ENCODE measurements around the gene SKI.

SKI gene

DNA sequence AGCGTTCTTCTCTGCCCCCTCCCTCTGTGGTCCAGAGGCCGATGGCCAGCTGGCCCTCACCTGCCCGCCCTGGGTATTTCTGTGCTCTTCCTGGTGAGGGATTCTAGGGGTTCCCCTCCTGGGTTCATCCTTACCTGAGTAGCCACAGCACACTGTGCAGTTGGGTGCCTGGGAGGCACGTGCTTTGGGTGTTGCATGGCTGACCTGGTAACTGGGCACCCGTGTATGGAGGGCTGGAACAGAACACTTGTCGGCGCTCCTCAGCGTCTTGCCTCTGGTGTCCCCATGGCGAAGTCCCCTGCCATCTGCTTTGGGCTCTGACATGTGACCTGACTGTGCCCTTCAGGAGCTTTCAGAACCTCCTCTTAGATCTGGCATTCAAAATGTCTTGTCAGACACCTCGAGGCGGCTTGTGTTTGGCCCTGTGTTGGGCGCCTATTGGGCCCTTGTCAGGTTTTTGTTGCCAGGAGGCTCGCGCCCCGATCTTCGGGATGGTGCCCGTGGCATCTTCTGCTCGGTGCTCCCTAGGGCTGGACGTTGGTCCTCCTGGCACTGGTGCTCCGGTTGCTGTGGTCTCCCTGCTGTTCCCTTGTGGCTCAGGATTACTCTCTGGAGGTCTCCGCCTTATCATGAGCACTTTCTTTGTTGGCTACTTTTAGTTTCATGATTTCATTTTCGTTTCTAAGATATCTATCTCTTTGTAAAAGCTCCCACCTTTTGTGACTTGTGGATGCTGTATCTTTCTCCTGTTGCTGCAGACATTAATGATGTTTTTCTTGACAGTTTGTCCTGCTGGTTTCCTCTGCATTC lies 28.5 kb downstream of the SKI start:
- Histone ChIP-seq H3K4me3 (ENCODE audit: low read length) (no peak overlapping the region), H3K4me1 (ENCODE audit: control insufficient read depth, low read length) (peaks cover 19% of the 10 kb centered on the region), H3K27me3 (ENCODE audit: control insufficient read depth, low read length) (no peaks in the 10 kb centered on the region), H3K27ac (ENCODE audit: low read depth, low read length) (peak overlapping the region; percentile 75), H3K9me3 (ENCODE audit: control insufficient read depth, insufficient read depth, low read length) (peaks cover 47% of the 10 kb centered on the region), H3K79me2 (ENCODE audit: control insufficient read depth, low read length) (no peaks in the 10 kb centered on the region), H3K9me2 (replicated peaks; ENCODE audit: control insufficient read depth, low read length) (no peaks in the 10 kb centered on the region), H3F3A (ENCODE audit: control insufficient read depth, insufficient read depth) (peaks cover 24% of the 10 kb centered on the region), H4K20me1 (ENCODE audit: control insufficient read depth, insufficient read depth, low read depth, low read length) (no peaks in the 10 kb centered on the region), H3K36me3 (ENCODE audit: control insufficient read depth, low read length) (peaks cover 4% of the 10 kb centered on the region; the same call in 1 of the 2 replicates), H3K4me2 (ENCODE audit: low read length) (no peak overlapping the region)
- TF ChIP-seq, protein P1, sequence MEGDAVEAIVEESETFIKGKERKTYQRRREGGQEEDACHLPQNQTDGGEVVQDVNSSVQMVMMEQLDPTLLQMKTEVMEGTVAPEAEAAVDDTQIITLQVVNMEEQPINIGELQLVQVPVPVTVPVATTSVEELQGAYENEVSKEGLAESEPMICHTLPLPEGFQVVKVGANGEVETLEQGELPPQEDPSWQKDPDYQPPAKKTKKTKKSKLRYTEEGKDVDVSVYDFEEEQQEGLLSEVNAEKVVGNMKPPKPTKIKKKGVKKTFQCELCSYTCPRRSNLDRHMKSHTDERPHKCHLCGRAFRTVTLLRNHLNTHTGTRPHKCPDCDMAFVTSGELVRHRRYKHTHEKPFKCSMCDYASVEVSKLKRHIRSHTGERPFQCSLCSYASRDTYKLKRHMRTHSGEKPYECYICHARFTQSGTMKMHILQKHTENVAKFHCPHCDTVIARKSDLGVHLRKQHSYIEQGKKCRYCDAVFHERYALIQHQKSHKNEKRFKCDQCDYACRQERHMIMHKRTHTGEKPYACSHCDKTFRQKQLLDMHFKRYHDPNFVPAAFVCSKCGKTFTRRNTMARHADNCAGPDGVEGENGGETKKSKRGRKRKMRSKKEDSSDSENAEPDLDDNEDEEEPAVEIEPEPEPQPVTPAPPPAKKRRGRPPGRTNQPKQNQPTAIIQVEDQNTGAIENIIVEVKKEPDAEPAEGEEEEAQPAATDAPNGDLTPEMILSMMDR (IDR thresholded peaks at IDR 0.05; ENCODE audit: low read depth, low read length, poor library complexity, severe bottlenecking) = no peak
- TF ChIP-seq EZH2phosphoT487 (IDR thresholded peaks at IDR 0.05; ENCODE audit: borderline replicate concordance, low read length) = no peak

DNA sequence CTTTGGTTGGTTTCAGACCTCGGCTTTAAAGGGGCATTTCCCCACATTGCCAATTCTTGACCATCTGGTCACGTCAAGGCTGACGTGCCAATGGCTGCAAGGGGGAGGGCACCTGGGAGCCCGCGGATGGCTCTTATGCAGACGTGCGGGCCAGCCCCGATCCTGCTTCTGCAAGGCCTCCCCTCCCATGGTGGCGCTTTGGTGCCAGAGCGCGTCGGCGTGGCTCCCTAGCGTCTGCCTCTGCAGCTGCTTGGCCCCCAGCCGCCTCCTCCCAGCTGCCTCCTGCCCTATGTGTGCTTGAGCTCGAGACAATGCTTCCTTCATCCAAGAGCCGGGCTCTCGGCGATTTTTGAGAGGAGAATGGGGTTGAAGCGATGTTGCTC lies 29.1 kb downstream of the SKI start:
- H4K20me1 ChIP-seq (ENCODE audit: control insufficient read depth, insufficient read depth, low read depth, low read length) = no peaks in the 10 kb centered on the region
- no peak overlapping the region for H3K4me3 ChIP-seq (ENCODE audit: low read length)
- TF ChIP-seq, protein P1 (IDR thresholded peaks at IDR 0.05; ENCODE audit: low read depth, low read length, poor library complexity, severe bottlenecking) = no peak
- no peak for TF ChIP-seq EZH2phosphoT487 (IDR thresholded peaks at IDR 0.05; ENCODE audit: borderline replicate concordance, low read length)
- no peak overlapping the region for H3K4me2 ChIP-seq (ENCODE audit: low read length)
- H3K27ac ChIP-seq (ENCODE audit: low read depth, low read length) = no peak overlapping the region
- no peaks in the 10 kb centered on the region for H3K27me3 ChIP-seq (ENCODE audit: control insufficient read depth, low read length)
- no peaks in the 10 kb centered on the region for H3K79me2 ChIP-seq (ENCODE audit: control insufficient read depth, low read length)
- peaks cover 24% of the 10 kb centered on the region for H3F3A ChIP-seq (ENCODE audit: control insufficient read depth, insufficient read depth)
- peaks cover 4% of the 10 kb centered on the region; the same call in 1 of the 2 replicates for H3K36me3 ChIP-seq (ENCODE audit: control insufficient read depth, low read length)
- peaks cover 19% of the 10 kb centered on the region for H3K4me1 ChIP-seq (ENCODE audit: control insufficient read depth, low read length)
- H3K9me2 ChIP-seq (replicated peaks; ENCODE audit: control insufficient read depth, low read length) = no peaks in the 10 kb centered on the region
- H3K9me3 ChIP-seq (ENCODE audit: control insufficient read depth, insufficient read depth, low read length) = peaks cover 42% of the 10 kb centered on the region

DNA sequence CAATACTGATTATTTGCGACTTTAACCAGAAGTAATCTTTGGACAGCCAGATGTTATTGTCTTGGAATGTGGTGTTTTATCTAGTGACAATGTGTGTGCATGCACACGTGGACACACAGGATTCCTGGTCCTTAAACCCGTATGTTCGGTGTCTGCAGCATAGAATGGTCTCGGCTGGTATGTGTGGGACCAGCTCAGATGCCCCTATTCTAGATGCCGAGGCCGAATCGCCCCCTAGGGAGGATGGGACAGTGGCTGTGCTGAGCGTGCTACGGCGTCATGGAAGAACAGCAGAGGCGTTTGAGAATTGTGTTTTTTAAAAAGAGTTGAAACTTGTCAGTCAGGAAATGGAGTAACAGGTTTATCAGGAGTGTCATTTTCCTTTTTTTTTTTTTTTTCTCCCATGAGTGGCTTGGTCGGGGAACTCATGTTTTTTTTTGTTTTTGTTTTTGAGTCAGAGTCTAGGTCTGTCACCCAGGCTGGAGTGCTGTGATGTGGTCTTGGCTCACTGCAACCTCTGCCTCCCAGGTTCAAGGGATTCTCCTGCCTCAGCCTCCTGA lies 30.1 kb downstream of the SKI start:
- no peaks in the 10 kb centered on the region for H3K9me2 ChIP-seq (replicated peaks; ENCODE audit: control insufficient read depth, low read length)
- peaks cover 24% of the 10 kb centered on the region for H3F3A ChIP-seq (ENCODE audit: control insufficient read depth, insufficient read depth)
- H3K36me3 ChIP-seq (ENCODE audit: control insufficient read depth, low read length) = peaks cover 4% of the 10 kb centered on the region; the same call in 1 of the 2 replicates
- H3K4me1 ChIP-seq (ENCODE audit: control insufficient read depth, low read length) = peaks cover 19% of the 10 kb centered on the region
- H3K79me2 ChIP-seq (ENCODE audit: control insufficient read depth, low read length) = no peaks in the 10 kb centered on the region
- no peaks in the 10 kb centered on the region for H3K27me3 ChIP-seq (ENCODE audit: control insufficient read depth, low read length)
- H3K9me3 ChIP-seq (ENCODE audit: control insufficient read depth, insufficient read depth, low read length) = peaks cover 36% of the 10 kb centered on the region
- H3K4me3 ChIP-seq (ENCODE audit: low read length) = no peak overlapping the region
- no peak for TF ChIP-seq EZH2phosphoT487 (IDR thresholded peaks at IDR 0.05; ENCODE audit: borderline replicate concordance, low read length)
- H3K4me2 ChIP-seq (ENCODE audit: low read length) = no peak overlapping the region
- H3K27ac ChIP-seq (ENCODE audit: low read depth, low read length) = no peak overlapping the region
- no peaks in the 10 kb centered on the region for H4K20me1 ChIP-seq (ENCODE audit: control insufficient read depth, insufficient read depth, low read depth, low read length)

DNA sequence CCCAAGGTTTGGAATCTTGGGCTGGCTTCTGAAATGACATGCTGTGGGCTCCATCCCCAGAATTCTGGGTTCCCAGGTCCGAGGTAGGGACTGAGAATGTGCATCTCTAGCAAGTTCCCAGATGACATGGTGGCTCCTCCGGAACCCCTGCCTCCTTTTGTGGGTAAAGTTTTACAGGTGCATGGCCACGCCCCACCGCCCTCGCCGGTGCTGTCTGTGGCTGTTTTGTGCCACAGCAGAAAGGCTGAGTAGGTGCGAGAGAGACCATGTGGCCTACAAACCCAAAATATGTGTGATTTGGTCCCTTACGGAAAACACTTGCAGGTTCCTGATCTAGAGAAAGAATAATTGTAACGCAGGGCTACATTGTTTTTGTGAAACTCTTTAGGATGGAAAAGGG lies 30.9 kb downstream of the SKI start:
- no peak overlapping the region for H3K4me2 ChIP-seq (ENCODE audit: low read length)

More for the DNA sequence above, 30.9 kb downstream of the SKI start:
- H3K4me3 ChIP-seq (ENCODE audit: low read length) = no peak overlapping the region
- peaks cover 19% of the 10 kb centered on the region for H3K4me1 ChIP-seq (ENCODE audit: control insufficient read depth, low read length)
- H3K9me3 ChIP-seq (ENCODE audit: control insufficient read depth, insufficient read depth, low read length) = peaks cover 28% of the 10 kb centered on the region
- H3K79me2 ChIP-seq (ENCODE audit: control insufficient read depth, low read length) = no peaks in the 10 kb centered on the region
- H3F3A ChIP-seq (ENCODE audit: control insufficient read depth, insufficient read depth) = peaks cover 24% of the 10 kb centered on the region
- H3K27ac ChIP-seq (ENCODE audit: low read depth, low read length) = no peak overlapping the region
- H3K36me3 ChIP-seq (ENCODE audit: control insufficient read depth, low read length) = peaks cover 4% of the 10 kb centered on the region; the same call in 1 of the 2 replicates
- H3K9me2 ChIP-seq (replicated peaks; ENCODE audit: control insufficient read depth, low read length) = no peaks in the 10 kb centered on the region
- no peaks in the 10 kb centered on the region for H4K20me1 ChIP-seq (ENCODE audit: control insufficient read depth, insufficient read depth, low read depth, low read length)
- no peak for TF ChIP-seq EZH2phosphoT487 (IDR thresholded peaks at IDR 0.05; ENCODE audit: borderline replicate concordance, low read length)
- TF ChIP-seq, protein P1 (IDR thresholded peaks at IDR 0.05; ENCODE audit: low read depth, low read length, poor library complexity, severe bottlenecking) = no peak
- no peaks in the 10 kb centered on the region for H3K27me3 ChIP-seq (ENCODE audit: control insufficient read depth, low read length)
